Psoas muscle (tissue), 8 donors: Measurements from ENCODE around the gene CYP8B1. TPM values are rescaled to one million over a fixed set of nuclear protein-coding genes. Genes with fewer than 3 reads are reported as not detected.

Experiments used
- ATAC-seq, 4 donors: fragments of 200-7000 bp; cut with Tn5 transposase; one replicate each; pipeline ENCODE4 v1.9.1; 2020; ENCODE audit warnings: moderate library complexity in 3 of 4, mild to moderate bottlenecking in 2 of 4
- DNase-seq, 2 donors: peaks; one replicate each; pipeline ENCODE4 v3.0.0-alpha.2; 2020
- H3K27ac ChIP-seq: fragments of 200-600 bp; one replicate; pipeline ENCODE4 v1.8.0; 2022
- H3K27me3 ChIP-seq, 3 donors: fragments of 200-600 bp in 1 of 3; one replicate each; pipeline versions ENCODE4 v1.6.1 to v1.8.0; 2013 to 2022; ENCODE audit warnings: low read length in 2 of 3, mild to moderate bottlenecking in 2 of 3, moderate library complexity in 1 of 3; ENCODE audit not compliant: insufficient read depth in 3 of 3
- H3K36me3 ChIP-seq, 2 donors: fragments of 200-600 bp in 1 of 2; one replicate each; pipeline versions ENCODE4 v1.6.1 to v1.8.0; 2013 to 2022; ENCODE audit warnings: low read depth in 1 of 2, mild to moderate bottlenecking in 1 of 2, moderate library complexity in 1 of 2; ENCODE audit not compliant: insufficient read depth in 1 of 2
- H3K4me1 ChIP-seq: fragments of 200-600 bp; one replicate; pipeline ENCODE4 v1.8.0; 2022
- H3K4me3 ChIP-seq: fragments of 200-600 bp; one replicate; pipeline ENCODE4 v1.8.0; 2022; ENCODE audit warnings: mild to moderate bottlenecking
- H3K9me3 ChIP-seq: fragments of 200-600 bp; one replicate; pipeline ENCODE4 v1.8.0; 2022
- WGBS, 3 donors: extraction: QIAGEN DNeasy Blood & Tissue Kit; methylation state at CpG; one replicate each; pipeline versions ENCODE4 v1.1.6 to v1.1.7; 2013; 5-methylcytosine and 5-hydroxymethylcytosine counted together
- intact Hi-C, 2 donors: fragments of 100-400 bp; cut with DNase I; formaldehyde crosslinking; loops; one replicate each; pipeline versions ENCODE4 v1.11.0 to v1.14.2; 2022
- polyA plus RNA-seq, 3 donors: library from polyadenylated mRNA; stranded (reverse); fragments of 200-250 nt; gene quantifications; one replicate each; pipeline ENCODE4 v1.2.3, GENCODE V29; 2013
- total RNA-seq, 4 donors: library from RNA; stranded (reverse); fragmentation: NEBNext Ultra II Directional in 2 of 4; extraction: Animal tissue kit (Norgen Biotek cat#: 25700) in 2 of 4; gene quantifications; one replicate each; pipeline versions ENCODE4 v1.2.1 to v1.2.4, GENCODE V29; 2021 to 2023
- TF ChIP-seq, protein P1 (sequence below): fragments of 200-600 bp; IDR thresholded peaks from one replicate; pipeline ENCODE4 v1.8.0; 2022; ENCODE audit warnings: antibody characterized with exemption
- donor health status: healthy with polysubstance abuse.
- donor health status: DM: no; HTN: no; CAD: no; lungs with moderate emphysema.
- donor health status: Bipolar disorder and iron deficiency.
- donor health status: healthy.
- donor health status: DM: yes; HTN: yes; CAD: no.
- donor health status: DM: no; HTN: no; CAD: no.
- donor health status: DM: no; HTN: no; CAD: no.
- donor health status: DM: yes; HTN: yes; CAD: no.

CYP8B1 gene
- total and polyA plus RNA-seq, 7 donors = 0.08 TPM; not detected in 6

DNA sequence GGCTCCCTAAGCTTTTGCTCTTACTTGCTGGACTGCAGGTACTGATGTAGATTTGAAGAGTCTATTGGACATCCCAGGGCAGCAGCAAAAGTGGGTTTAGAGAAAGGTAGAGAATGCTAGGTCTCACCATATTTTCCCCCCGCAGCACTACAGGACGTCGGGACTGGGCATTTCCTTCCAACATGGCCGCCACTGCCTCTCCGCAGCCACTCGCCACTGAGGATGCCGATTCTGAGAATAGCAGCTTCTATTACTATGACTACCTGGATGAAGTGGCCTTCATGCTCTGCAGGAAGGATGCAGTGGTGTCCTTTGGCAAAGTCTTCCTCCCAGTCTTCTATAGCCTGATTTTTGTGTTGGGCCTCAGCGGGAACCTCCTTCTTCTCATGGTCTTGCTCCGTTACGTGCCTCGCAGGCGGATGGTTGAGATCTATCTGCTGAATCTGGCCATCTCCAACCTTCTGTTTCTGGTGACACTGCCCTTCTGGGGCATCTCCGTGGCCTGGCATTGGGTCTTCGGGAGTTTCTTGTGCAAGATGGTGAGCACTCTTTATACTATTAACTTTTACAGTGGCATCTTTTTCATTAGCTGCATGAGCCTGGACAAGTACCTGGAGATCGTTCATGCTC is 11.2 kb downstream of the CYP8B1 start:
- DNase-seq (no peak), ATAC-seq (no peak)
- Histone ChIP-seq H3K9me3 (no peaks in the 10 kb centered on the region), H3K4me1 (no peaks in the 10 kb centered on the region), H3K4me3 (no peak overlapping the region), H3K36me3 (no peaks in the 10 kb centered on the region), H3K27me3 (no peaks in the 10 kb centered on the region), H3K27ac (no peak overlapping the region)
- intact Hi-C loops = no loop called here
- WGBS, 3 donors = 93 to 94% (median 93%) methylated on average over 15 of the region's 15 CpGs
- TF ChIP-seq, protein P1, sequence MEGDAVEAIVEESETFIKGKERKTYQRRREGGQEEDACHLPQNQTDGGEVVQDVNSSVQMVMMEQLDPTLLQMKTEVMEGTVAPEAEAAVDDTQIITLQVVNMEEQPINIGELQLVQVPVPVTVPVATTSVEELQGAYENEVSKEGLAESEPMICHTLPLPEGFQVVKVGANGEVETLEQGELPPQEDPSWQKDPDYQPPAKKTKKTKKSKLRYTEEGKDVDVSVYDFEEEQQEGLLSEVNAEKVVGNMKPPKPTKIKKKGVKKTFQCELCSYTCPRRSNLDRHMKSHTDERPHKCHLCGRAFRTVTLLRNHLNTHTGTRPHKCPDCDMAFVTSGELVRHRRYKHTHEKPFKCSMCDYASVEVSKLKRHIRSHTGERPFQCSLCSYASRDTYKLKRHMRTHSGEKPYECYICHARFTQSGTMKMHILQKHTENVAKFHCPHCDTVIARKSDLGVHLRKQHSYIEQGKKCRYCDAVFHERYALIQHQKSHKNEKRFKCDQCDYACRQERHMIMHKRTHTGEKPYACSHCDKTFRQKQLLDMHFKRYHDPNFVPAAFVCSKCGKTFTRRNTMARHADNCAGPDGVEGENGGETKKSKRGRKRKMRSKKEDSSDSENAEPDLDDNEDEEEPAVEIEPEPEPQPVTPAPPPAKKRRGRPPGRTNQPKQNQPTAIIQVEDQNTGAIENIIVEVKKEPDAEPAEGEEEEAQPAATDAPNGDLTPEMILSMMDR = no peak

DNA sequence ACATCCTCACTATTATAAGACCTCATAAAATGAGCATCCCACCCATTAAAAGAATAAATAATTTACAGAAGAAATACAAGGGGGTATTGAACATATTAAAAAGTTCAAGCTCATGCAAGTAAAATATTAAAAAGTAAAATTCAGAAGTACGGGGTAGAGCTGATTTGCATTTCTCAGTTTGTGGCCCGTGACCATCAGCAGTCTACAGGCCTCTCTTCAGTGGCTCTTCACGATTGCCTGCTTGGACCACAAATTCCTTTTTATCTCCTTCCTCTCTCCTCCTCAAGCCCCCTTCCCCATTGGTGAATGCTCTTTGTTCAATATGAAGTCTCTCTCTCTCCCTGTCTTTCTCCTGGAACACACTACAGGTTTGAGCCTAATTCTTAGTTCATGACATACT is 19.1 kb downstream of the CYP8B1 start:
- intact Hi-C loops = no loop called here
- DNase-seq = no peak
- no peaks in the 10 kb centered on the region for H3K36me3 ChIP-seq
- H3K4me3 ChIP-seq = no peak overlapping the region
- no peaks in the 10 kb centered on the region for H3K27me3 ChIP-seq
- H3K9me3 ChIP-seq = no peaks in the 10 kb centered on the region
- ATAC-seq = no peak
- TF ChIP-seq, protein P1 = no peak
- no peaks in the 10 kb centered on the region for H3K4me1 ChIP-seq
- no peak overlapping the region for H3K27ac ChIP-seq
- WGBS, 3 donors = 82 to 94% (median 86%) methylated on average over 3 of the region's 3 CpGs

DNA sequence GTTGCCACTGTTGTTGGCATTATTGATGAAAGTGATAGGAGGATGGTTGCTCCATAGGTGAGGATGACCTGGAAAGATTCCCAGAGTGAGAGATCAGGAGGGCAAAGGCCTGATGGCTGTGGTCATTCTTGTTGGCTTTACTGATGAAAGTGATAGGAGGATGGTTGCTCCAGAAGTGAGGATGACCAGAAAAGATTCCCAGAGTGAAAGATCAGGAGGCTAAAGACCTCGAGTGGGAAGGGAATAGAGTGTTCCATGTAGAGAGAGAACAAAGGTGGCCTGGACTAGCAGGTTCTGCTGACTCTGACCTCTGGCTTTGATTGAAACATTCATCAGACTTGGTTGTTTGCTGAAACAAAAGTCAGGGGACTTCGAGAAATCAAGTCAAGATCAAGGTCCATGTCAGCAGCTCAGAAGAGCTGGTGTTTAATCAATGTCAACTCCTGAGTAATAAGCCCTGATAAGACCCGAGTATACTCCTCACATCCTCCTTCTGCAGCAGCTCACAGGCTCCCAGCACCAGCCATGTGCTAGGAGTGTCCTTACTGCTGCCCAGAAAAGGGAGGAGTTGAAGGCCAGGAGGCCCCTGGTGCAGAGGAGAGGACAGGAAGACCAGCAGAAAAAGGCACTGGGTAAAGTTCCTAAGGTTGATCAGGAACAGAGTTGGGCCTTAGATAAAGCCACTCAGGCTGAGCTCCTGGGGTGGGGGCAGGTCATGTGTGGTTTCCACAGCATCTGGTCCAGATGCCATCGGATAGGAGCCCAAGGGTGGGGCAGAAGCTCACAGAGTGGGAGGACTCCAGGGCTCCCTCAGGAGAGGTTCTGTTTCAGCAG is 19.9 kb downstream of the CYP8B1 start:
- DNase-seq = no peak

DNA sequence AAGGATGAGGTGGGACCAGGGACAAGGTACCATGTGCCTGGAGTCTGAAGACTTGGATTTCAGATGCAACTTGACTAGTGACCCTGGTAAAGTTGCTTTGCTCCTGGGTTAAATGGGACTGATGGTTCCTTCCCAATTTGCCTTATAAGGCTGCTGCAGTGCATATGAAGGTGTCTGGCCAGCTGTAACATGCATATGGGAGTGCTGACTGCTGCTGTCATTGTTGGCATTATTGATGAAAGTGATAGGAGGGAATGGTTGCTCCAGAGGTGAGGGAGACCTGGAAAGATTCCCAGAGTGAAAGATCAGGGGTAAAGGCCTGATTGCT is 20.5 kb downstream of the CYP8B1 start:
- H3K4me1 ChIP-seq = no peaks in the 10 kb centered on the region
- TF ChIP-seq, protein P1 = no peak
- H3K36me3 ChIP-seq = no peaks in the 10 kb centered on the region
- no peaks in the 10 kb centered on the region for H3K9me3 ChIP-seq
- no peak overlapping the region for H3K27ac ChIP-seq
- no peak overlapping the region for H3K4me3 ChIP-seq
- intact Hi-C loops = no loop called here
- ATAC-seq (no peak), DNase-seq (no peak)
- H3K27me3 ChIP-seq = no peaks in the 10 kb centered on the region

More for the DNA sequence above, 19.9 kb downstream of the CYP8B1 start:
- H3K36me3 ChIP-seq = no peaks in the 10 kb centered on the region
- H3K27me3 ChIP-seq = no peaks in the 10 kb centered on the region
- no peaks in the 10 kb centered on the region for H3K9me3 ChIP-seq
- WGBS, 3 donors = 71 to 77% (median 74%) methylated on average over 4 of the region's 4 CpGs
- ATAC-seq = no peak
- no peak overlapping the region for H3K27ac ChIP-seq
- intact Hi-C loops = no loop called here
- no peaks in the 10 kb centered on the region for H3K4me1 ChIP-seq
- TF ChIP-seq, protein P1 = no peak
- no peak overlapping the region for H3K4me3 ChIP-seq
